Measurements from ENCODE around the gene SRCIN1. TPM values are rescaled to one million over a fixed set of nuclear protein-coding genes. Genes with fewer than 3 reads are reported as not detected.

SRCIN1 gene
- total and polyA plus RNA-seq, 2 donors (not counting 1 experiment from before 2014, with no cell fraction given) = 0.44 to 1.1 TPM

DNA sequence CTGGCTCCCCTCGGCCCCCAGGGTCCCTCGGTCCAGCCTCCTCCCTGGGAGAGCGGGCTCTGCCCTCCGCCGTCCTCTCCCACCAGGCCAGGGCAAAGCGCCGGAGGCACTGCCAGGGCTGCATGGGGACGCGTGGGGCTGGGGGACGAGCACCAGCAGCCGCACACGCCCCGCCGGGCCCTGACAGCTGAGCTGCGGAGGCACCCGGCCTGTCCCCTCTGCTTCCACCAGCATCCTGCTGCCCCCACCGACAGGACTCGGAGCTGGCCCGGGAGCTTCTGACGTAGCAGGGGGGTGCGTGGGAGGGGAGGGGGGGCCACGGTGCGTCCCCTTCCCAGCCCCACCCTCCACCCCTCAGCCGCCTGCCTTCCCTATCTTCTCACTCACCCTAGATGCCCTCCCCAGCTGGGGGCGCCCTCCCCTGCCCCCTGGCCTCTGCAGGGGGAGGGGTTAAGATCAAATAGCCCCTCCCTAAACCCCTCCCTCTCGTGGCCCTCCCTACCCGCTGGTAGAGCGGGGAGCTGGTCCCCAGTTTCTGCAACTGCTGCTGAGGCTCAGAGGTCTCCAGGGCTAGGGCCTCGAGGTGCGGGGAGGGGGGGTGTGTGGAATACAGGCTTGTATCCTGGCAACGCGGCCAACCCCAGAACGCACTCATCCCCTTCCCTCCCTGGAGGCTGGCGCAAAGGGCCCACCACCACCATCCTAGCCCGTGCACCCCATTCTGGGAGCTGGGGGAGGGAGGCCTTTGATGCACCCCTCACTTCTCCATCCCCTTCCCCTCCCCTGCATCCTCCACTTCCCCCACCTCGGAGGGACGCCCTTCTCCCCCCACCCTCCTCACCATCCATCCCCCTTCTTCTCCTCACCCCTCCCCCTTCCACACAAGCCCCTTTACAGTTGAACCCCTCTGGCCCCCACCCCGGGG lies 1.0 kb downstream of the SRCIN1 start:
- ChIA-PET CTCF (interaction anchor here (1.3 to 5.7 kb wide), 2 partner anchors 22 to 46 kb away, joined by 3 to 27 read pairs; no protein-coding TSS in a partner anchor), POLR2A (interaction anchor here (0.6 to 0.8 kb wide), 3 partner anchors 13 to 70 kb away, joined by 3 to 7 read pairs (median 3); partner anchors contain the start of gene EPOP)
- Histone ChIP-seq H3K9ac (ENCODE audit: low read length) (no peak overlapping the region), H4K20me1 (ENCODE audit: control insufficient read depth, insufficient read depth, low read length, poor library complexity, severe bottlenecking) (no peaks in the 10 kb centered on the region), H3K36me3 (replicated peaks in 1 of 2; ENCODE audit: control extremely low read depth in 1 of 2, control insufficient read depth in 1 of 2, extremely low read depth in 1 of 2, insufficient read depth in 2 of 2, low read length in 1 of 2) (no peaks in the 10 kb centered on the region), H2AFZ (ENCODE audit: insufficient read depth, low read depth, low read length, poor library complexity, severe bottlenecking) (no peak overlapping the region), H3K4me2 (replicated peaks; ENCODE audit: low read depth, low read length, poor library complexity, severe bottlenecking) (peak overlapping the region; percentile 97), H3K79me2 (ENCODE audit: control insufficient read depth, insufficient read depth, low read length) (no peaks in the 10 kb centered on the region), H3K4me3 (ENCODE audit: control extremely low read depth in 1 of 5, extremely low read depth in 1 of 5, insufficient read depth in 1 of 5, low read depth in 2 of 5, low read length in 4 of 5) (peak overlapping the region in 1 of 5 experiments; percentile 71), H3K27me3 (replicated peaks in 1 of 4; ENCODE audit: control extremely low read depth in 1 of 4, control insufficient read depth in 3 of 4, insufficient read depth in 4 of 4, low read length in 3 of 4) (peaks cover 0 to 88% (median 45%) of the 10 kb centered on the region in 4 experiments), H3K9me3 (ENCODE audit: control extremely low read depth in 1 of 3, control insufficient read depth in 2 of 3, insufficient read depth in 1 of 3, low read length in 2 of 3) (peaks cover 0 to 19% (median 0%) of the 10 kb centered on the region in 3 donors), H3K4me1 (ENCODE audit: control insufficient read depth in 2 of 2, insufficient read depth in 2 of 2, low read length in 2 of 2) (peaks cover 10 to 33% of the 10 kb centered on the region in 2 donors), H3K27ac (ENCODE audit: low read length in 2 of 2) (no peak overlapping the region)
- Mint-ChIP-seq H3K27me3 (peaks cover 64% of the 10 kb centered on the region), H3K4me1 (peaks cover 18% of the 10 kb centered on the region), H3K4me3 (peak overlapping the region; percentile 71), H3K27ac (no peak overlapping the region), H3K9me3 (ENCODE audit: insufficient read depth) (no peaks in the 10 kb centered on the region)
- TF ChIP-seq EZH2 (IDR thresholded peaks at IDR 0.05; ENCODE audit: borderline replicate concordance, insufficient read depth, low read depth, low read length, poor library complexity, severe bottlenecking) = no peak
- TF ChIP-seq, protein P1, sequence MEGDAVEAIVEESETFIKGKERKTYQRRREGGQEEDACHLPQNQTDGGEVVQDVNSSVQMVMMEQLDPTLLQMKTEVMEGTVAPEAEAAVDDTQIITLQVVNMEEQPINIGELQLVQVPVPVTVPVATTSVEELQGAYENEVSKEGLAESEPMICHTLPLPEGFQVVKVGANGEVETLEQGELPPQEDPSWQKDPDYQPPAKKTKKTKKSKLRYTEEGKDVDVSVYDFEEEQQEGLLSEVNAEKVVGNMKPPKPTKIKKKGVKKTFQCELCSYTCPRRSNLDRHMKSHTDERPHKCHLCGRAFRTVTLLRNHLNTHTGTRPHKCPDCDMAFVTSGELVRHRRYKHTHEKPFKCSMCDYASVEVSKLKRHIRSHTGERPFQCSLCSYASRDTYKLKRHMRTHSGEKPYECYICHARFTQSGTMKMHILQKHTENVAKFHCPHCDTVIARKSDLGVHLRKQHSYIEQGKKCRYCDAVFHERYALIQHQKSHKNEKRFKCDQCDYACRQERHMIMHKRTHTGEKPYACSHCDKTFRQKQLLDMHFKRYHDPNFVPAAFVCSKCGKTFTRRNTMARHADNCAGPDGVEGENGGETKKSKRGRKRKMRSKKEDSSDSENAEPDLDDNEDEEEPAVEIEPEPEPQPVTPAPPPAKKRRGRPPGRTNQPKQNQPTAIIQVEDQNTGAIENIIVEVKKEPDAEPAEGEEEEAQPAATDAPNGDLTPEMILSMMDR (IDR thresholded peaks at IDR 0.05) = no peak
- peak; percentile 50 for DNase-seq
- intact Hi-C loops (cut with micrococcal nuclease) = no loop called here
- no peak for ATAC-seq (ENCODE audit: low read depth)
- 10% methylated on average over 19 of the region's 38 CpGs for WGBS (ENCODE audit: insufficient coverage)

Data from B cell (primary cell).